WTC11 (cell line): ENCODE data around the gene RNF167. TPM values are rescaled to one million over a fixed set of nuclear protein-coding genes. Genes with fewer than 3 reads are reported as not detected.

Experiments used
- ATAC-seq: fragments of 200-7000 bp; cut with Tn5 transposase; 2 replicates; pipeline ENCODE4 v1.10.0; 2021; ENCODE audit warnings: mild to moderate bottlenecking, moderate library complexity
- CTCF ChIA-PET: fragments of 300-600 bp; sonication (Branson Sonifier 250); formaldehyde crosslinking; loops from one replicate; lab custom pipeline; 2021; ENCODE audit warnings: antibody characterized with exemption; lab: Charles Lee
- POLR2A ChIA-PET: fragments of 350-600 bp; sonication (Branson Sonifier 250); formaldehyde crosslinking; loops from one replicate; lab custom pipeline; 2021; ENCODE audit warnings: antibody characterized with exemption; lab: Charles Lee
- DNase-seq: peaks from one replicate; pipeline ENCODE4 v3.0.0; 2021; ENCODE audit warnings: low spot score
- H3K27ac Mint-ChIP-seq: 2 replicates; pipeline ENCODE4 v1.8.0; 2021; ENCODE audit warnings: mixed read lengths
- H3K27me3 Mint-ChIP-seq: 2 replicates; pipeline ENCODE4 v1.8.0; 2021; ENCODE audit warnings: low read depth, mild to moderate bottlenecking, moderate library complexity, mixed read lengths
- H3K36me3 Mint-ChIP-seq: 2 replicates; pipeline ENCODE4 v1.8.0; 2021; ENCODE audit warnings: mixed read lengths
- H3K4me1 Mint-ChIP-seq: 2 replicates; pipeline ENCODE4 v1.8.0; 2022; ENCODE audit warnings: mixed read lengths
- H3K4me3 Mint-ChIP-seq: 2 replicates; pipeline ENCODE4 v1.8.0; 2021; ENCODE audit warnings: mild to moderate bottlenecking, moderate library complexity, mixed read lengths
- H3K9me3 Mint-ChIP-seq: 2 replicates; pipeline ENCODE4 v1.8.0; 2021; ENCODE audit warnings: mixed read lengths
- ATF3 ChIP-seq: sonication (generic); formaldehyde crosslinking; conservative IDR thresholded peaks from 2 replicates; pipeline ENCODE4 v1.8.1; 2022; ENCODE audit warnings: mild to moderate bottlenecking, missing genetic modification reagents
- CBFB ChIP-seq: sonication (generic); formaldehyde crosslinking; IDR thresholded peaks from 2 replicates; pipeline ENCODE4 v1.8.1; 2022; ENCODE audit warnings: mild to moderate bottlenecking, low read depth, missing genetic modification reagents
- CTCF ChIP-seq: fragments of 200-600 bp; IDR thresholded peaks from 2 replicates; pipeline ENCODE4 v1.8.0; 2022; ENCODE audit warnings: antibody characterized with exemption
- FOXK1 ChIP-seq: sonication (generic); formaldehyde crosslinking; IDR thresholded peaks from 2 replicates; pipeline ENCODE4 v1.8.0; 2022; ENCODE audit warnings: mild to moderate bottlenecking, moderate library complexity, missing genetic modification reagents
- FOXP1 ChIP-seq: sonication (generic); formaldehyde crosslinking; IDR thresholded peaks from 2 replicates; pipeline ENCODE4 v1.8.0; 2022; ENCODE audit warnings: missing genetic modification reagents, mild to moderate bottlenecking, moderate library complexity, borderline replicate concordance
- FOXP4 ChIP-seq: sonication (generic); formaldehyde crosslinking; IDR thresholded peaks from 2 replicates; pipeline ENCODE4 v1.8.0; 2022; ENCODE audit warnings: mild to moderate bottlenecking, missing genetic modification reagents
- HMGXB4 ChIP-seq: sonication (generic); formaldehyde crosslinking; IDR thresholded peaks from 2 replicates; pipeline ENCODE4 v1.8.1; 2023; ENCODE audit warnings: mild to moderate bottlenecking, moderate library complexity, missing genetic modification reagents
- IRF1 ChIP-seq: sonication (generic); formaldehyde crosslinking; IDR thresholded peaks from 2 replicates; pipeline ENCODE4 v1.8.0; 2023; ENCODE audit warnings: missing genetic modification reagents
- JUN ChIP-seq: sonication (generic); formaldehyde crosslinking; IDR thresholded peaks from 2 replicates; pipeline ENCODE4 v1.8.0; 2023; ENCODE audit warnings: mild to moderate bottlenecking, missing genetic modification reagents
- MAX ChIP-seq: sonication (generic); formaldehyde crosslinking; IDR thresholded peaks from 2 replicates; pipeline ENCODE4 v1.8.0; 2022; ENCODE audit warnings: mild to moderate bottlenecking, missing genetic modification reagents
- MLX ChIP-seq: sonication (generic); formaldehyde crosslinking; IDR thresholded peaks from 2 replicates; pipeline ENCODE4 v1.8.1; 2023; ENCODE audit warnings: mild to moderate bottlenecking, missing genetic modification reagents, moderate library complexity
- MYBL2 ChIP-seq: sonication (generic); formaldehyde crosslinking; IDR thresholded peaks from 2 replicates; pipeline ENCODE4 v1.8.1; 2023; ENCODE audit warnings: mild to moderate bottlenecking, moderate library complexity, missing genetic modification reagents
- NFYB ChIP-seq: sonication (generic); formaldehyde crosslinking; conservative IDR thresholded peaks from 2 replicates; pipeline ENCODE4 v1.8.0; 2022; ENCODE audit warnings: low read depth, missing genetic modification reagents
- NR1H2 ChIP-seq: sonication (generic); formaldehyde crosslinking; IDR thresholded peaks from 2 replicates; pipeline ENCODE4 v1.9.0; 2021; ENCODE audit warnings: mild to moderate bottlenecking, moderate library complexity, missing genetic modification reagents
- PRRX2 ChIP-seq: fragments of 250-450 bp; sonication (Bioruptor Pico); IDR thresholded peaks from 2 replicates; pipeline ENCODE4 v1.8.0; 2021; ENCODE audit warnings: mild to moderate bottlenecking
- SMAD3 ChIP-seq: sonication (generic); formaldehyde crosslinking; IDR thresholded peaks from 2 replicates; pipeline ENCODE4 v1.8.0; 2022; ENCODE audit warnings: missing genetic modification reagents, mild to moderate bottlenecking, borderline replicate concordance
- SMAD4 ChIP-seq: sonication (generic); formaldehyde crosslinking; IDR thresholded peaks from 2 replicates; pipeline ENCODE4 v1.8.0; 2022; ENCODE audit warnings: mild to moderate bottlenecking, missing genetic modification reagents
- TEAD1 ChIP-seq: sonication (generic); formaldehyde crosslinking; IDR thresholded peaks from 2 replicates; pipeline ENCODE4 v1.8.0; 2022; ENCODE audit warnings: mild to moderate bottlenecking, missing genetic modification reagents
- TEAD4 ChIP-seq: sonication (generic); formaldehyde crosslinking; IDR thresholded peaks from 2 replicates; pipeline ENCODE4 v1.8.0; 2022; ENCODE audit warnings: mild to moderate bottlenecking, missing genetic modification reagents
- USF2 ChIP-seq: sonication (generic); formaldehyde crosslinking; IDR thresholded peaks from 2 replicates; pipeline ENCODE4 v1.8.1; 2023; ENCODE audit warnings: mild to moderate bottlenecking, missing genetic modification reagents, moderate library complexity
- total RNA-seq: library from RNA; stranded (reverse); gene quantifications from 3 replicates; pipeline ENCODE4 v1.2.3, GENCODE V29; 2021

RNF167 gene
- total RNA-seq, 1 experiment from 2014 or later, result 143 TPM

- no peak for DNase-seq
- no peaks in the 10 kb centered on the region for H3K36me3 Mint-ChIP-seq
- no peaks in the 10 kb centered on the region for H3K27me3 Mint-ChIP-seq
- TF ChIP-seq PRRX2 (CRISPR knock-in tag), result no peak
- TF ChIP-seq USF2, result no peak
- TF ChIP-seq NR1H2, result no peak
- no peak for TF ChIP-seq IRF1 (CRISPR knock-in tag)
- no peak for TF ChIP-seq FOXP4 (CRISPR knock-in tag)
- TF ChIP-seq TEAD4 (CRISPR knock-in tag), result no peak
- TF ChIP-seq ATF3 (CRISPR knock-in tag), result no peak
- TF ChIP-seq FOXP1 (CRISPR knock-in tag), result no peak
- no peak for TF ChIP-seq FOXK1 (CRISPR knock-in tag)
- TF ChIP-seq JUN (CRISPR knock-in tag), result no peak
- TF ChIP-seq CBFB, result no peak
- TF ChIP-seq NFYB (CRISPR knock-in tag), result no peak
- no peak for ATAC-seq
- no peak overlapping the region for H3K27ac Mint-ChIP-seq
- no peak overlapping the region for H3K4me3 Mint-ChIP-seq
- H3K9me3 Mint-ChIP-seq, result no peaks in the 10 kb centered on the region
- CTCF ChIA-PET, result interaction anchor here (1.1 kb wide), 2 partner anchors 33 to 44 kb away, joined by 3 to 4 read pairs; no protein-coding TSS in a partner anchor
- H3K4me1 Mint-ChIP-seq, result peaks cover 34% of the 10 kb centered on the region
- POLR2A ChIA-PET, result interaction anchor here (0.5 to 2.1 kb wide), 3 partner anchors 13 to 143 kb away, joined by 3 to 7 read pairs (median 3); no protein-coding TSS in a partner anchor
Measured at GRCh38 chr17:4953451-4953961, 13.4 kb downstream of the RNF167 start.

- H3K4me1 Mint-ChIP-seq, result peaks cover 38% of the 10 kb centered on the region
- H3K9me3 Mint-ChIP-seq, result no peaks in the 10 kb centered on the region
- H3K27ac Mint-ChIP-seq, result no peak overlapping the region
- H3K4me3 Mint-ChIP-seq, result no peak overlapping the region
- H3K27me3 Mint-ChIP-seq, result no peaks in the 10 kb centered on the region
- ChIA-PET CTCF (interaction anchor here (0.6 to 2.7 kb wide), 5 partner anchors 12 to 73 kb away, joined by 3 to 13 read pairs (median 6); partner anchors contain the start of genes RNF167, SLC25A11 and SPAG7), POLR2A (interaction anchor here (1.0 kb wide), 1 partner anchor 12 kb away, joined by 4 read pairs; the partner anchor contains the start of gene SPAG7)
- DNase-seq, result no peak
- no peak for ATAC-seq
- TF ChIP-seq MLX, result no peak
- no peak for TF ChIP-seq TEAD1 (CRISPR knock-in tag)
- no peak for TF ChIP-seq HMGXB4 (CRISPR knock-in tag)
- no peak for TF ChIP-seq CTCF
- no peak for TF ChIP-seq SMAD3 (CRISPR knock-in tag)
- TF ChIP-seq SMAD4 (CRISPR knock-in tag), result no peak
- no peak for TF ChIP-seq MYBL2 (CRISPR knock-in tag)
- TF ChIP-seq CBFB, result no peak
- TF ChIP-seq MAX (CRISPR knock-in tag), result no peak
- peaks cover 7% of the 10 kb centered on the region; the same call in 1 of the 2 replicates for H3K36me3 Mint-ChIP-seq
Measured at GRCh38 chr17:4955091-4955490, 15.0 kb downstream of the RNF167 start.
